NCI-H1436 treated with DMSO at 0.1 percent for 48 hours (cell line): Measurements from ENCODE around the gene MYCL.

ENCODE experiments used
- DNase-seq: peaks from one replicate; lab custom pipeline; 2025; lab: John Stamatoyannopoulos, UW

Gene MYCL

DNA sequence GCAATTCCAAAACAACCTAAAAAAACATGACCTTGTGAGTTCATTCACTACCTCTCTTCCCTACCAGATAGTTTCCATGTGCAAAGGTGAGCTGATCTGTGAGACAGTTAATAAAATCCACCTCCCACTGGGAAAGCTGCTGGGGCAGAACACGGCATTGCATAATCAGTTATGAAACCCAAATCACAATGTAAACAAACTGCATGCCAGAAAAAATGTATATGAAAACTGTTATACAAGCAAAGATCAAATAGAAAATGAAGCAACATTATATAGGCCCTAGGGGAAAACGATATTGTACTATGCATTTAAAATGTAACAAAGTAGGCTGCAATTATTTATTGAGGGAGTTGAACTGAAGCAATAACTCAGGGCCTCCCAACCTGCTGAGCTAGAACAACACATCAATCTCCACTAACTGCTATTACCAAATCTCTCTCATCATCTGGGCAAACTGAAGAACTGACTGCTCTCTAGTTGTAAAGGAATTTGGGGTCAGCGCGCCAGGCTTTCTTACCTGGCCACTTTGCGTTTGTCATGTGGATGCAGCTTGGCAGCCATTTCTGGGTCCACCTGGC, 49.4 kb downstream of the MYCL start:
- peak; percentile 32 for DNase-seq

DNA sequence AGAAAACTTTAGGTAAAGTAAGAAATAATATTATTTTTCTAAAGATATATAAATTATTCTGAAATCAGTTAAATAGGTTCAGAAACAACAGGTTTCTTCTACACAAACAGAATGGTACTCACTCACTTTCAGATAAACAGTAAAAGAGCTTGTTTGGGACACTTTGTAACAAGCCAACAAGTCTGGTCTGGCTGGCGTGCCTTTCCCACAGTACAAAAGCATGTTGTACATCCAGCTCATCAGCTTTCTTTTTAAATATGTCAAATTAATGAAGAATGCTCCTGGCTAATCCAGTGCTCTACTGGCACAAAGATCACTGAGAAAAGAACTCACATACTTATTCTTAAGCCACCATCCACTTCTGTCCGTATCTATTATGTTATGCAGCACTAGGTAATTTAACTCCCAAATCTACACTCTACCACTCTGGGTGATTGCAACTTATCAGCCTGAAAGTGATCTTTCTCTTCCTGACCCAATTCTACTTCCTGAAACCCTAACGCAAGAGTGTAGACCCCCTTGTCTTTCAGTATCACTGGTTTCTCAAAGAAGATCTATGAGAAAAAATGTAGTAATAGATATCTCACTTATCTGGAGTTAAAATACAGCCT, 51.0 kb downstream of the MYCL start:
- DNase-seq = peak; percentile 49

DNA sequence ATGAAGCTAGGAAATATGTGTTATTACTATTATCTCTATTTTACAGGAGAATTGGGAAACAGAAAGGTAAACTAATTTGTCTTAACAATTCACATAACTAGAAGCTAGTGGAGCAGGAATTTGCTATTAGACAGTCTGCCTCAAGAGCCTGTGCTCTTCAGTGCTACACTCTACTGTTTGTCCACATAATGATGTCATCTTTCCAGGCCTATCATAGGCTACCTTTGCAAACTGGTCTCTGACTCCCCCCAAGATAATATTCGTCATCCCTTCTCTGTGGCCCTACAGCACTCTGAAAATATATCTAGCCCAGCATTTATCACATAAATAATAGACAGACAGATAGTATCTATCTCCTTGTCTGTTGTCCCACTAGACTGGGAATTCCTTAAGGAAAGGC, 52.5 kb downstream of the MYCL start:
- peak; percentile 60 for DNase-seq

DNA sequence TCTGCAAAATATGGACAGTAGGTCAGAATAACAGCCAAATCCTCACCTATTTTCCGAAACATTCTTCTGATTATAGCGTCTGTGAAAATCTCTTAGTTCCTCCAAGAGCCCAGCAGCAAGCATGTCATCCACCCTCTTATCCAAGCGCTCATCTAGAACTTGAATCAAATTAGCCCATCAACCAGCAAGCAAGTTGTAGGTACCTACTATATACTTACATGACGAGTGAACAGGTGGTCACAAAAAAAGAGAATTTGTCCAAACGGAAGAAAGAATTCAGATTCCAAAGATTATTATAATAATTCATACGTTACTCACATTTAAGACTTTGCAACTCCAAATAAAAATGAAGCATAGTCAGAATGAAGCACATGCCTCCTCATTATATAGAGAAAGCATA, 53.8 kb downstream of the MYCL start:
- no peak for DNase-seq

DNA sequence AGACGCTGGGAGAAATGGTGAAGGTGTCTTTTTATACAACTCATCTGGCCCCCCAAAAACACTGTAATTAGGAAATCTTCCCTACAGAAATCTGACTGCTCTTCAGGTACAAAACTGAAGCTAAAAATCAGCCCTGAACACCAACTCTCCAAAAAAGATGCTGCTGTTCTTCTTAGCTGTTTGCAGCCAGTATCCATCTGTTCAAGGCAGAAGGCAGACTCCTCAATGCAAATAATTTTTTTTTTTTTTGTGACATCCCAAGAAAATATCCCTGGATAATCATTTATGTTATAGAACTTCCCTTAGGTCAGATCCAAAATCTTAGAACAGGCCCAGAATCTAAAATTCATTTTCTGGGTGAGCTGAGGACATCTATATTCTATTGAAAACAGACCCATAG, 54.9 kb downstream of the MYCL start:
- DNase-seq = no peak

DNA sequence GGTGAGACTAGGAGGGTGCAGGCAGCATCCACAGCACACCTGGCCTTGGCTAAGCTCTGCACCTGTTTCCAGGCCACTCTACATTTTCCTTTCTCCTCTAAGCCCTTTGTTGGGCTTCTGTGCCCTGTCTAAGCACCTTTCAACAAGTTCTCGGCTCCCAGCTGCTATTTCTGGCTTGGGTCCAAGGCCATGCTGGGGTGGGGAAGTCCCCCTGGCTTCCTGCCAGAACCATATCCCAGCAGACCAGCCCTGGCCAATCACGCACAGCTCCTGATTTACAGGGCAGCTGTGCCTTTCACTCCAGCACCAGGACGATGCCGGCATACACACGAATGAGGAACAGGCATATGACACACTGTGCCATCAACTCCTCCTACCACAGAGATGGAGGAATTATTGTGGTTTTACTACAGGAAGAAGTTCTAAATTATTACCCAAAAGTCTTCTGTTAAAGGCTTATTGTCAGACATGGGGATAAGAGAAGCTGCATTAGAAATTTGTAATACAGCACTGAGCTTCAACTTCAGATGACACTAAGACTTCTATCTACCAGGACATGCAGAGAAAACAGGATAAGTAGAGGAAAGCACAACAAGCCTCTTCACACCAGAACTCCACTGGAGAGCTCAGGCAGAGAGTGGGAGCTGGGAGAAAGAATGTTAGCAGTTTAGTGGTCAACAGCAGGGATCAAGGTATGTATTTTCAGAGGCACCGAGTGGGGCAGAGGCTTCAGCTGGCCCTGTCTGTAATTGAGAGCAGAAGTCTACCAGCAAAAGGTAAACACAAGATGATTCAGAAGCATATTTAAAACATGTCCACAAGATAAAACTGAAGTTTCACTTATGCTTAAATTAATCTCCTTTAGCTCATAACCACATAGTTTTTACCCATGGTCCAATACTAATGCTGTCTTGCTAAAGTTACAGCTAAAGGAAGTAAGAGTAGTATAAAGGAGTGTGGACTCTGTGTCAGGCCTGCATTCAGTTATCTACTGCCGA, 55.8 kb downstream of the MYCL start:
- DNase-seq = peak; percentile 99
